Tibial nerve (tissue), 3 donors: ENCODE data around the gene MFAP3.

Experiments
- CTCF ChIP-seq, 5 experiments: fragments of 200-600 bp in 3 of 5; fragments of 450-650 bp in 2 of 5; sonication (generic) in 3 of 5; IDR thresholded peaks; one replicate each; pipeline ENCODE4 v1.5.1; 2016 to 2019; ENCODE audit warnings: antibody characterized with exemption in 5 of 5, mild to moderate bottlenecking in 3 of 5, moderate library complexity in 2 of 5
- POLR2A ChIP-seq, 2 donors: fragments of 450-650 bp; IDR thresholded peaks; one replicate each; pipeline ENCODE4 v1.6.1; 2017; ENCODE audit warnings: antibody characterized with exemption in 2 of 2, mild to moderate bottlenecking in 2 of 2, moderate library complexity in 2 of 2

GRCh38 chr5:153998010-153998409 is 40.8 kb upstream of the MFAP3 start:
- TF ChIP-seq CTCF (IDR thresholded peaks at IDR 0.05) (no peak), POLR2A (IDR thresholded peaks at IDR 0.05) (no peak)
